Measurements from ENCODE around the gene MAP3K5.

GRCh38 chr6:136729832-136730231 is 62.4 kb downstream of the MAP3K5 start:
- no peak for TF ChIP-seq CTCF (IDR thresholded peaks at IDR 0.05)
- no peak for TF ChIP-seq EP300 (IDR thresholded peaks at IDR 0.05)
- TF ChIP-seq POLR2AphosphoS5 (IDR thresholded peaks at IDR 0.05): no peak
